Fibroblast of the aortic adventitia (primary cell): ENCODE data around the gene NMRAL1. TPM values are rescaled to one million over a fixed set of nuclear protein-coding genes. Genes with fewer than 3 reads are reported as not detected.

ENCODE experiments used
- DNase-seq: peaks from one replicate; pipeline ENCODE4 v3.0.0-alpha.2; 2010; ENCODE audit warnings: low read depth
- H3K4me3 ChIP-seq: 2 replicates; pipeline ENCODE4 v1.5.1; 2011; ENCODE audit warnings: low read depth, mild to moderate bottlenecking, control low read depth, low read length, moderate library complexity
- total RNA-seq: library from RNA; depleted of rRNA; stranded (reverse); fragments of >200 nt; gene quantifications from 2 replicates; pipeline ENCODE4 v1.2.3, GENCODE V29; 2012; ENCODE audit warnings: low replicate concordance
- TF ChIP-seq, protein P1 (sequence below): IDR thresholded peaks from 2 replicates; pipeline ENCODE4 v1.5.1; 2011; ENCODE audit warnings: mild to moderate bottlenecking, low read length, control low read depth, inconsistent platforms; ENCODE audit not compliant: insufficient read depth

Gene NMRAL1
- total RNA-seq, 1 donor: 43.4 TPM

DNA sequence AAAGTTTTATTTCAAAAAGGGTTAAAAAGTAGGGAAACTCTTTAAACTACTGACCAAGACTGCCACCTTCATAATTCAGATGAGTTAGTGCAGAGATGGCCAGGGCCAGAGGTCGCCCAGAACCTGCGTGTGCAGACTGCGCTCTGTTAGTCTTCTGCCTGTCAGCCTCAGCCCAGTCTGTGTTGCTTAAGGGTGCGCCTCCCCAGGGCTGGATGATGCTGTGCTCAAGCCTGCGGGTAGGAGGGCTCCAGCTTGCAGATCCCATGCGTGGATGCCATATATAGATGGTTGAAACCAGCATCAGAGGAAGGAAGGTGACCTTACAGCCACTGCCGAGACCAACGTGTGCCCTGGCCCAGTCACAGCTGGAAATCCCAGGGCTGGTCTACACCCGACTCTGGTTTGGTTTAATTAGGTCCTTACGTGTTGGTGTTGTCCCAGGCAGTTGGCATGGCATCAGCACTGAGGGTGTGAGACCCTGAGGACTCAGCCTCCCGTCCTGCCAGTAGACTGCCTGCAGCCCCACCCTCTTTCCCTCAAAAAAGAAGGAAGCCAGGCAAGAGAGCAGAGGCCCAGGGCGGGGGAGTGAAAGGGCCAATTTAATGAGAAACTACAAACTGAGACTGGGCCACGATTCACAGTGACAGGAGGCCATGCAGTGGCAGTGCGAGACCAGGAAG lies 36.5 kb upstream of the NMRAL1 start:
- DNase-seq: no peak
- no peak overlapping the region for H3K4me3 ChIP-seq
- TF ChIP-seq, protein P1, sequence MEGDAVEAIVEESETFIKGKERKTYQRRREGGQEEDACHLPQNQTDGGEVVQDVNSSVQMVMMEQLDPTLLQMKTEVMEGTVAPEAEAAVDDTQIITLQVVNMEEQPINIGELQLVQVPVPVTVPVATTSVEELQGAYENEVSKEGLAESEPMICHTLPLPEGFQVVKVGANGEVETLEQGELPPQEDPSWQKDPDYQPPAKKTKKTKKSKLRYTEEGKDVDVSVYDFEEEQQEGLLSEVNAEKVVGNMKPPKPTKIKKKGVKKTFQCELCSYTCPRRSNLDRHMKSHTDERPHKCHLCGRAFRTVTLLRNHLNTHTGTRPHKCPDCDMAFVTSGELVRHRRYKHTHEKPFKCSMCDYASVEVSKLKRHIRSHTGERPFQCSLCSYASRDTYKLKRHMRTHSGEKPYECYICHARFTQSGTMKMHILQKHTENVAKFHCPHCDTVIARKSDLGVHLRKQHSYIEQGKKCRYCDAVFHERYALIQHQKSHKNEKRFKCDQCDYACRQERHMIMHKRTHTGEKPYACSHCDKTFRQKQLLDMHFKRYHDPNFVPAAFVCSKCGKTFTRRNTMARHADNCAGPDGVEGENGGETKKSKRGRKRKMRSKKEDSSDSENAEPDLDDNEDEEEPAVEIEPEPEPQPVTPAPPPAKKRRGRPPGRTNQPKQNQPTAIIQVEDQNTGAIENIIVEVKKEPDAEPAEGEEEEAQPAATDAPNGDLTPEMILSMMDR: no peak

DNA sequence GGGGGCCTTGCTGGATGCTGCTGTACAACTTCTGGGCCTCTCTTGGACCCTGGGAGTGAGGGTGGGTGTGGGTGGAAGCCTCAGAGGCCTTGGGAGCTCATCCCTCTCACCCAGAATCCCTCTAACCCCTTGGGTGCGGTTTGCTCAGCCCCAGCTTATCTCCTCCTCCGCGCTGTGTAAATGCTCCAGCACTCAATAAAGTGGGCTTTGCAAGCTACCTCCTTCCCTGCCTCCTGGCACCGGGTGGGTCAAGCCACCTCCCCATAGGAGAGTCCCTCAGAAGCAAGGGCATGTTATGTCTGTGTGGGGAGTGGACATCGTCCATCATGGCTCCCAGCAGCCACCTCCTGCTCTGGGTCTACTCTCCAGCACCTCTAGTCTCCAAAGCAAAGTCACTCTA lies 35.7 kb upstream of the NMRAL1 start:
- no peak overlapping the region for H3K4me3 ChIP-seq
- TF ChIP-seq, protein P1: no peak
- DNase-seq: no peak

GRCh38 chr16:4509420-4509819 lies 35.0 kb upstream of the NMRAL1 start:
- TF ChIP-seq, protein P1: no peak
- no peak for DNase-seq

GRCh38 chr16:4508806-4509205 lies 34.4 kb upstream of the NMRAL1 start:
- no peak for DNase-seq
- TF ChIP-seq, protein P1: no peak
- no peak overlapping the region for H3K4me3 ChIP-seq

More at GRCh38 chr16:4509420-4509819, 35.0 kb upstream of the NMRAL1 start:
- H3K4me3 ChIP-seq: no peak overlapping the region

DNA sequence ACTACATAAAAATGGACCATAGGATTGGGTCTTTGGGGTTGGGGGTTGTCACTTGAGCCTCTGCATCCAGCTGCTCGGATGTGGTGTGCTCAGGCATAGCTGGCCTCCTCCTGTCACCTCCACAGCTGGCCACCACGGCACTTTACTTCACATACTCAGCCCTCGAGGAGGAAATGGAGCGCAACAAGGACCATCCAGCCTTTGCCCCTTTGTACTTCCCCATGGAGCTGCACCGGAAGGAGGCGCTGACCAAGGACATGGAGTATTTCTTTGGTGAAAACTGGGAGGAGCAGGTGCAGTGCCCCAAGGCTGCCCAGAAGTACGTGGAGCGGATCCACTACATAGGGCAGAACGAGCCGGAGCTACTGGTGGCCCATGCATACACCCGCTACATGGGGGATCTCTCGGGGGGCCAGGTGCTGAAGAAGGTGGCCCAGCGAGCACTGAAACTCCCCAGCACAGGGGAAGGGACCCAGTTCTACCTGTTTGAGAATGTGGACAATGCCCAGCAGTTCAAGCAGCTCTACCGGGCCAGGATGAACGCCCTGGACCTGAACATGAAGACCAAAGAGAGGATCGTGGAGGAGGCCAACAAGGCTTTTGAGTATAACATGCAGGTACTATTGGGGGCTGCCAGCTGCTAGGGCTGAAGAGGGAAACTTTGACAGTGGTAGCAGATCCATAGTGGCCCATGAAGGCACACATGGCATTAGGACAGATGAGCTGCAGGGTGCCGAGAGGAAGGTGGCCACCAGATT lies 33.3 kb upstream of the NMRAL1 start:
- no peak overlapping the region for H3K4me3 ChIP-seq
- TF ChIP-seq, protein P1: no peak
- DNase-seq: no peak

- TF ChIP-seq, protein P1: peak; percentile 89
- DNase-seq: peak; percentile 89
- no peak overlapping the region for H3K4me3 ChIP-seq
Measured at GRCh38 chr16:4506450-4506849, 32.0 kb upstream of the NMRAL1 start.
